Measurements from ENCODE around the gene CEACAM4. TPM values are rescaled to one million over a fixed set of nuclear protein-coding genes. Genes with fewer than 3 reads are reported as not detected.

CEACAM4 gene
- total and polyA plus RNA-seq, 2 of the 8 experiments (the other 6 are each of a cell fraction or from before 2014, with no cell fraction given), result not detected

DNA sequence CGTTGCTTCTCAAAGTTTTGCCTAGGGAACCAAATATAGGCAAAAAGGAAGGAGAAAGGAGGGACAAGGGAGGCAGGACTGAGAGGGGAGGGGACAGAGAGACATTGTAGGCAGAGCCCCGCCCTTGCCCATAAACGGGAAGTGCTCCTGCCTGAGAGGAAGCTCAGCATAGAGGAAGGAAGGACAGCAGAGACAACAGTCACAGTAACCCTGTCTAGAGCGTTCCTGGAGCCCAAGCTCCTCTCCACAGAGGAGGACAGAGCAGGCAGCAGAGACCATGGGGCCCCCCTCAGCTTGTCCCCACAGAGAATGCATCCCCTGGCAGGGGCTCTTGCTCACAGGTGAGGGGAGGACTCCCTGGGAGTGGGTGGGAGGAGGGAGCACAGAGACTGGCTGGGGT lies 50.9 kb downstream of the CEACAM4 start, which contains the start of gene CEACAM21:
TSS of gene CEACAM21 (plus strand) at position 169 of the 400 bp plus-strand sequence. CDS start at position 278, 109 bp downstream.
- Histone ChIP-seq H2AFZ (ENCODE audit: low read length) (no peak within 1 kb of the TSS), H3K23ac (ENCODE audit: insufficient read length) (no peak within 1 kb of the TSS), H2BK15ac (ENCODE audit: low read length) (no peak within 1 kb of the TSS), H3K56ac (replicated peaks; ENCODE audit: insufficient read length, low read depth, low read length) (no peak within 1 kb of the TSS), H3K18ac (ENCODE audit: extremely low read depth, low read length) (no peak within 1 kb of the TSS), H2BK5ac (ENCODE audit: low read depth, low read length) (no peak within 1 kb of the TSS), H2BK20ac (ENCODE audit: low read length) (no peak within 1 kb of the TSS), H2BK120ac (replicated peaks; ENCODE audit: low read depth, low read length) (no peak within 1 kb of the TSS), H3K9me3 (ENCODE audit: insufficient read depth in 2 of 2, low read depth in 1 of 2, low read length in 1 of 2) (peaks cover 55 to 63% of the 10 kb centered on the region in 2 experiments), H3K27ac (ENCODE audit: low read depth, low read length) (no peak within 1 kb of the TSS), H2AK5ac (ENCODE audit: low read depth, low read length) (no peak within 1 kb of the TSS), H3K36me3 (ENCODE audit: control insufficient read depth in 2 of 4, insufficient read depth in 4 of 4, low read length in 3 of 4) (no peaks in the 10 kb centered on the region), H3K23me2 (ENCODE audit: low read depth, low read length) (no peaks in the 10 kb centered on the region), H4K91ac (replicated peaks; ENCODE audit: insufficient read length, low read length) (no peak within 1 kb of the TSS), H3K14ac (ENCODE audit: insufficient read length) (no peak within 1 kb of the TSS), H3K4ac (replicated peaks; ENCODE audit: insufficient read length, low read depth, low read length) (no peak within 1 kb of the TSS), H3K27me3 (replicated peaks in 1 of 4; ENCODE audit: control insufficient read depth in 3 of 4, extremely low read depth in 1 of 4, insufficient read depth in 3 of 4, low read length in 3 of 4) (no peaks in the 10 kb centered on the region), H3K4me2 (ENCODE audit: insufficient read depth in 1 of 2, low read depth in 2 of 2, low read length in 2 of 2) (no peak within 1 kb of the TSS), H3K79me2 (ENCODE audit: control insufficient read depth in 1 of 2, insufficient read depth in 2 of 2, low read length in 2 of 2) (no peaks in the 10 kb centered on the region), H4K5ac (ENCODE audit: insufficient read length, low read depth, low read length) (no peak within 1 kb of the TSS), H3K4me1 (replicated peaks in 1 of 4; ENCODE audit: control insufficient read depth in 3 of 4, insufficient read depth in 4 of 4, low read length in 3 of 4) (no peaks in the 10 kb centered on the region), H4K20me1 (replicated peaks in 1 of 2; ENCODE audit: control insufficient read depth in 1 of 2, insufficient read depth in 2 of 2, low read length in 2 of 2) (no peaks in the 10 kb centered on the region), H3K9ac (replicated peaks in 1 of 4; ENCODE audit: extremely low read depth in 1 of 4, low read depth in 3 of 4, low read length in 3 of 4) (no peak within 1 kb of the TSS), H3K4me3 (ENCODE audit: extremely low read depth in 1 of 4, insufficient read depth in 2 of 4, low read depth in 3 of 4, low read length in 4 of 4) (no peak within 1 kb of the TSS), H2BK12ac (ENCODE audit: low read depth, low read length) (no peak within 1 kb of the TSS), H4K8ac (ENCODE audit: extremely low read depth, insufficient read depth, low read length) (no peak within 1 kb of the TSS), H3K79me1 (ENCODE audit: low read depth, low read length) (no peaks in the 10 kb centered on the region)
- FAIRE-seq (no peak), DNase-seq (ENCODE audit: low read depth in 1 of 2, low spot score in 2 of 2) (no peak)
- 60% methylated on average over 4 of the region's 4 CpGs; no CpG with 5 or more reads in 1 of the 2 experiments for WGBS, 2 experiments (ENCODE audit: extremely low coverage in 1 of 2, insufficient coverage in 1 of 2, insufficient read length in 1 of 2, insufficient replicate concordance in 2 of 2, low coverage in 1 of 2, low lambda C conversion rate in 2 of 2, missing lambda C conversion rate in 1 of 2)
- ChIA-PET CTCF (ENCODE audit: partially characterized antibody) (interaction anchor here (1.1 to 1.4 kb wide), 3 partner anchors 13 to 22 kb away, joined by 3 read pairs; no protein-coding TSS in a partner anchor), POLR2A (ENCODE audit: partially characterized antibody) (no interaction called here)
- TF ChIP-seq EZH2 (IDR thresholded peaks at IDR 0.05; ENCODE audit: low read depth, low read length, severe bottlenecking), result no peak
- TF ChIP-seq CBX5 (IDR thresholded peaks at IDR 0.05; ENCODE audit: low read depth, low read length), result no peak
- no peak for TF ChIP-seq CHD2 (IDR thresholded peaks at IDR 0.05; ENCODE audit: low read length)
- TF ChIP-seq SUZ12 (IDR thresholded peaks at IDR 0.05; ENCODE audit: low read length), result no peak
- TF ChIP-seq CEBPB (IDR thresholded peaks at IDR 0.05; ENCODE audit: low read depth, low read length), result no peak
- no peak for TF ChIP-seq CHD1 (IDR thresholded peaks at IDR 0.05; ENCODE audit: low read depth, low read length)
- no peak for TF ChIP-seq SIX5 (IDR thresholded peaks at IDR 0.05; ENCODE audit: low read depth, low read length)
- TF ChIP-seq HDAC6 (IDR thresholded peaks at IDR 0.05; ENCODE audit: low read depth, low read length), result no peak
- TF ChIP-seq RXRA (IDR thresholded peaks at IDR 0.05; ENCODE audit: insufficient read depth, low read depth, low read length), result no peak
- TF ChIP-seq, protein P1, sequence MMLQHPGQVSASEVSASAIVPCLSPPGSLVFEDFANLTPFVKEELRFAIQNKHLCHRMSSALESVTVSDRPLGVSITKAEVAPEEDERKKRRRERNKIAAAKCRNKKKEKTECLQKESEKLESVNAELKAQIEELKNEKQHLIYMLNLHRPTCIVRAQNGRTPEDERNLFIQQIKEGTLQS (IDR thresholded peaks at IDR 0.05; ENCODE audit: insufficient read depth, low read depth, low read length), result no peak
- no peak for TF ChIP-seq POLR2AphosphoS5 (IDR thresholded peaks at IDR 0.05; ENCODE audit: low read depth, low read length)
- no peak for TF ChIP-seq KDM5A (IDR thresholded peaks at IDR 0.05; ENCODE audit: low read length)
